Esophagus (tissue), 2 donors: ENCODE data around the gene CLASP1. TPM values are rescaled to one million over a fixed set of nuclear protein-coding genes. Genes with fewer than 3 reads are reported as not detected.
"Not testable (repeated sequence)": the region's sequence is repeated elsewhere in the genome, so short reads cannot be mapped to it uniquely, and the experiment has no call there.

Experiments used
- H3K27ac ChIP-seq, 2 donors: one replicate each; pipeline ENCODE4 v1.5.1; 2013; ENCODE audit warnings: low read depth in 2 of 2, mild to moderate bottlenecking in 2 of 2, inconsistent platforms in 1 of 2, low read length in 1 of 2, moderate library complexity in 1 of 2
- H3K27me3 ChIP-seq, 2 donors: one replicate each; pipeline ENCODE4 v1.6.1; 2013; ENCODE audit warnings: low read length in 2 of 2, control low read depth in 1 of 2, mild to moderate bottlenecking in 1 of 2; ENCODE audit not compliant: insufficient read depth in 2 of 2, control insufficient read depth in 1 of 2
- H3K36me3 ChIP-seq, 2 donors: one replicate each; pipeline ENCODE4 v1.6.1; 2013; ENCODE audit warnings: low read length in 1 of 2; ENCODE audit not compliant: control insufficient read depth in 2 of 2, insufficient read depth in 2 of 2
- H3K4me1 ChIP-seq, 2 donors: one replicate each; pipeline ENCODE4 v1.6.1; 2013; ENCODE audit warnings: low read length in 1 of 2; ENCODE audit not compliant: control insufficient read depth in 2 of 2, insufficient read depth in 2 of 2
- H3K4me3 ChIP-seq, 2 donors: one replicate each; pipeline ENCODE4 v1.5.1; 2013; ENCODE audit warnings: low read length in 2 of 2, mild to moderate bottlenecking in 2 of 2, low read depth in 1 of 2, moderate library complexity in 1 of 2
- H3K9me3 ChIP-seq, 2 donors: one replicate each; pipeline ENCODE4 v1.6.1; 2013; ENCODE audit warnings: mild to moderate bottlenecking in 2 of 2, low read depth in 1 of 2, low read length in 1 of 2, moderate library complexity in 1 of 2; ENCODE audit not compliant: control insufficient read depth in 2 of 2, insufficient read depth in 1 of 2
- WGBS, 2 donors: extraction: QIAGEN DNeasy Blood & Tissue Kit; methylation state at CpG; one replicate each; pipeline ENCODE4 v1.1.7; 2013; 5-methylcytosine and 5-hydroxymethylcytosine counted together
- polyA plus RNA-seq, 2 donors: library from polyadenylated mRNA; stranded (reverse); fragments of 200-250 nt; gene quantifications; one replicate each; pipeline ENCODE4 v1.2.3, GENCODE V29; 2013
- donor health status: healthy with polysubstance abuse.
- donor health status: Bipolar disorder and iron deficiency.

CLASP1 gene
- polyA plus RNA-seq, 2 donors: 9.1 to 9.8 TPM

DNA sequence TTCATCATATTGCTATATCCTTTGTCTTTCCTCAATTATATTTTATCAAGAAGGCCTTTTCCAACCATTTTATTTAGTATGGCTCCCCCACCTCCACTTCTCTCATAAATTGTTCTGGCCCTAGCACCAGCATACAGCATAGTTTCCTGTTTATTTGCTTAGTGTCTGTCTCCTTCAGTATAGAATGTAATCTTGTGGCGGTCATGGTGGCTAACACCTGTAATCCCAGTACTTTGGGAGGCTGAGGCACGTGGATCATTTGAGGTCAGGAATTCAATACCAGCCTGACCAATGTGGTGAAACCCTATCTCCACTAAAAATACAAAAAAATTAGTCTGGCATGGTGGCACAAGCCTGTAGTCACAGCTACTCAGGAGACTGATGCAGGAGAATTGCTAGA, 39.6 kb upstream of the CLASP1 start:
- WGBS, 2 donors: 90 to 93% methylated on average over 2 of the region's 2 CpGs
- Histone ChIP-seq H3K27me3 (no peaks in the 10 kb centered on the region), H3K9me3 (no peaks in the 10 kb centered on the region), H3K4me1 (no peaks in the 10 kb centered on the region), H3K27ac (no peak overlapping the region), H3K4me3 (no peak overlapping the region), H3K36me3 (no peaks in the 10 kb centered on the region)

DNA sequence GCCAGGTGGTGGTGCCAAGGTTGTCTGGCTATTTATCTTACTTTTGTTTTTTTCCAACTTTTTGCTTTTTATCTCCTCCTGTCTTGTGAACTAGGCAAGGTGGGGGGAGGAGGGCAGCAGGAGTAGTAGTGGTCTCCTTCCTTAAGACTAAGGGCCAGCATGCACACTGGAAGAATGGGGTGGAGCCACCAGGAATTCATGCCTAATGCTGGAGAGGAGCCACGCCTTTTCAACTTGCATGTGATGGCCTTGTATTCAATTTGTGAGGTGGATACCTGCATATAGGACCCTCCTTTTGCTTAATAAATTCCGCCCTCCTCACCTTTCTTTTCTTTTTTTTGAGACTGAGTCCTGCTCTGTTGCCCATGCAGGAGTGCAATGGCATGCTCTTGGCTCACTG, 37.6 kb upstream of the CLASP1 start:
- no peaks in the 10 kb centered on the region for H3K36me3 ChIP-seq
- no peak overlapping the region for H3K4me3 ChIP-seq
- H3K4me1 ChIP-seq: no peaks in the 10 kb centered on the region
- peaks cover 8 to 12% of the 10 kb centered on the region in 2 donors for H3K9me3 ChIP-seq
- H3K27ac ChIP-seq: no peak overlapping the region
- H3K27me3 ChIP-seq: no peaks in the 10 kb centered on the region
- WGBS, 2 donors: 97 to 98% methylated on average over 2 of the region's 2 CpGs

DNA sequence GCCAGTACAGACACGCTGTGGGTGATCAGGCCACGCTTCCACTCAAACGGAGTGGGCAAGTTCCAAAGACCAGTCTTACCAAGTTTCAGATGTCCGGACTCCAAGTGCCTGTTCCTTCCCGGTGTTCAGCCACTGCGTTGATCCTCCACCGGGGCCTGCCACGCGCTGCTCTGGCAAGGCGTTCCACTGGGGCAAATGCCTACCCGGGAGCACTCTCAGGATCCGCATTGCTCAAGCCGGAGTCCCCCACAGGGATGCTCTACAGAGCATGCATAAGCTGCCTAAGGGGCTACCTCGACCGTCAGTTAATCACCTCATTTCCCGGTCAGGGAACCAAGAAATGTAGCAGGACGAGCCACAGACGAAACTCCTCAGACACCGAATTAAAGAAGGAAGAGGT, 37.0 kb upstream of the CLASP1 start:
- no peaks in the 10 kb centered on the region for H3K4me1 ChIP-seq
- H3K27ac ChIP-seq: no peak overlapping the region
- no peak overlapping the region for H3K4me3 ChIP-seq
- H3K9me3 ChIP-seq: peaks cover 8 to 12% of the 10 kb centered on the region in 2 donors
- no peaks in the 10 kb centered on the region for H3K27me3 ChIP-seq
- no peaks in the 10 kb centered on the region for H3K36me3 ChIP-seq
- 72 to 74% methylated on average over 19 of the region's 19 CpGs for WGBS, 2 donors

DNA sequence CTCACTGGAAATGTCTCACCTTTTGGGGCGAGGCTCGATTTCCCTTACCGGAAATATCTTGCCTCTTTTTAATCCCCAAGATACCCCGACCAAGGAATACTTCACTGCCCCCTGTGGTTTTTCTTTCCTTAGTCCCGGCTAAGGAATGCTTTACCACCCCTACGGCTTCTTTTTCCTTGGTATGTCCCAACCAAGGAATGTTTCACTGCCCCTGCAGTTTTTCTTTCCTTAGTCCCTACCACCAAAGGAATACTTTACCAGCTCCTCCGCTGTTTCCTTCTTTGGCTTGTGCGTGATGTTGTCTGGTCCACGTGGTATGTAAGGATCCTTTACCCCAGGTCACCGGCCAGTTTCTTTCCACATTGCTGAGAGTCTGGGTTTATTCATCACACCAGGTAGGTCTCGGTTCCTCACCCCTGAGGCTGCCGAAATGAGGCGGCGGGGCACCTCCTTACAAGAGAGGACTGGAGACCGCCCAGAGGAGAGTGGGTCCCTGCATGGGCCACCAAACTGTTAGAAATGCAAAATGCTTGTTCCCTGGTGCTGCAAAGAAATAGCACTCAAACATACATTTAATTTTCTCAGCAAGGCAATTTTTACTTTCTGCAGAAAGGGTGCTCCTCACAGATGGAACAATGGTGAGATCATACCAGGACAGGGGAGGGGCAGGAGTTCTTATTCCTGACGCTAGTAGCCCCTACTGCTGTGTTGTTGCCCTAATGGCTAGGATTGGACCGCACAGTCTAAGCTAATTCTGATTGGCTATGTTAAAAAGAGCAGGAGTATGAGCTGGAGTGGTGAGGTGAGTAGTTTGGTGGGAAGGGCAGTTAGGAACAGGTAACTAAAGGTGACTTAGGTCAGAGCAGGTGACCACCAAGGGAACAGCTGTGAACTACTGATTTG, 33.4 kb upstream of the CLASP1 start:
- H3K4me3 ChIP-seq: no peak overlapping the region
- WGBS, 2 donors: 94 to 96% methylated on average over 17 of the region's 17 CpGs
- peaks cover 8 to 12% of the 10 kb centered on the region in 2 donors for H3K9me3 ChIP-seq
- no peaks in the 10 kb centered on the region for H3K27me3 ChIP-seq
- H3K36me3 ChIP-seq: no peaks in the 10 kb centered on the region
- no peak overlapping the region for H3K27ac ChIP-seq
- no peaks in the 10 kb centered on the region for H3K4me1 ChIP-seq

DNA sequence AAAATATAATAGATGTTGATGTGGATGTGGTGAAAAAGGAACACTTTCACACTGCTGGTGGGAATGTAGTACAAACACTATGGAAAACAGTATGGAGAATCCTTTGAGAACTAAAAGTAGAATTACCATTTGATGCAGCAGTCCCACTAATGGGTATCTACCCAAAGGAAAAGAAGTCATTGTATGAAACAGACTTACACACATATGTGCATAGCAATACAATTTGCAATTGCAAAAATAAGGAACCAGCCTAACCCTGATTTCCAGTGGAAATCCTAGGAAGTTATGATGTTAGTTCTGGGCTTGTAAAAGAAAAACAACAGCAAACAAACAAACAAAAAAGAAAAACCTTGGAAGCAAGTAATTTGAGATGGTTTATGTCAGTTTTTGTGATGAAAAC, 28.6 kb upstream of the CLASP1 start:
- Histone ChIP-seq H3K27ac (no peak overlapping the region), H3K9me3 (peaks cover 4 to 6% of the 10 kb centered on the region in 2 donors), H3K36me3 (no peaks in the 10 kb centered on the region), H3K4me1 (no peaks in the 10 kb centered on the region), H3K4me3 (no peak overlapping the region), H3K27me3 (no peaks in the 10 kb centered on the region)

DNA sequence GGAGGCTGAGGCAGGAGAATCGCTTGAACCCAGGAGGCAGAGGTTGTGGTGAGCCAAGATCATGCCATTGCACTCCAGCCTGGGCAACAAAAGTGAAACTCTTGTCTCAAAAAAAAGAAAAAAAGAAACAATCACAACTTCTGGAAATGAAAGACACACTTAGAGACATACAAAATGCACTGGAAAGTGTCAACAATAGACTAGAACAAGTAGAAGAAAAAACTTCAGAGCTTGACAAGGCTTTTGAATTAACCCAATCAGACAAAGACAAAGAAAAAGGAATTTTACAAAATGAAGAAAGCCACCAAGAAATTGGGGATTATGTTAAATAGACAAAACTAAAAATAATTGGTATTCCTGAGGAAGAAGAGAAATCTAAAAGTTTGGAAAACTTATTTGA, 22.4 kb upstream of the CLASP1 start:
- 95% methylated on average over 1 of the region's 1 CpG; no CpG with 5 or more reads in 1 of the 2 donors for WGBS, 2 donors
- not testable (repeated sequence) for H3K27me3 ChIP-seq, H3K9me3 ChIP-seq, H3K27ac ChIP-seq, H3K4me3 ChIP-seq, H3K36me3 ChIP-seq, H3K4me1 ChIP-seq

DNA sequence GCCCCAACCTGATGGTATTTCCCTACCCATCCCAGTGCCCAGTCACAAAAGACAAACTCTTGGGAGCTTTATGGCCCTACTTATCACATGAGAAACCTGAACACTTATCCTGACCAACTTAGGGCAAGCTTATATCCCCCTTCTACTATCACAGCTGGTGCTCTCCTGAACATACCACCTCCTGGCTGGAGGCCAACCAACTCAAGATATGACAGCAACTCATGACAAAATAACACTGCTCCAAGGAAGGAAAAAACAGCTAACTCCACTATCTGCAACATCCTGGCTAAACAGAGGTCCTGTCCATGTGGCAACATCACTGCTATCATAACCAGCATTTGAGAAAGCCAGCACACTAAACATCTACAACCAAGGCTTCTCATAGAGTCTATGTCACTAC, 20.9 kb upstream of the CLASP1 start:
- Histone ChIP-seq H3K9me3 (no peaks in the 10 kb centered on the region), H3K4me3 (no peak overlapping the region), H3K27me3 (no peaks in the 10 kb centered on the region), H3K4me1 (peaks cover 0 to 2% of the 10 kb centered on the region in 2 donors), H3K27ac (no peak overlapping the region), H3K36me3 (no peaks in the 10 kb centered on the region)

DNA sequence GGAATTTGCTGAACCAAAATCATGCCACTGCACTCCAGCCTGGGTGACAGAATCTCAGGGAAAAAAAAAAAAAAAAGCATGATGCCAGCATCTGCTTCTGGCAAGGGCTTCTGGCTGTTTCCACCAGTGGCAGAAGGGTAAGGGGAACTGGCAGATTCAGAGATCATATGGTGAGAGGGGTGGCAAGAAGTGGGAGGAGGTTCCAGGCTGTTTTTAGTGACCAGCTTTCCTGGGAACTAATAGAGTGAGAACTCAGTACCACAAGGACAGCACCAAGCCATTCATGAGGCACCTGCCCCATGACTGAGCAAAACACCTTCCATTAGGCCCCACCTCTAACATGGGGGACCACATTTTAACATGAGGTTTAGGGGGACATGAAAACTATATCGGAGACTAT, 18.4 kb upstream of the CLASP1 start:
- no peak overlapping the region for H3K4me3 ChIP-seq
- peaks cover 0 to 2% of the 10 kb centered on the region in 2 donors for H3K4me1 ChIP-seq
- H3K9me3 ChIP-seq: no peaks in the 10 kb centered on the region
- WGBS, 2 donors: 93 to 100% methylated on average over 1 of the region's 1 CpG
- no peak overlapping the region for H3K27ac ChIP-seq
- H3K27me3 ChIP-seq: no peaks in the 10 kb centered on the region
- no peaks in the 10 kb centered on the region for H3K36me3 ChIP-seq

DNA sequence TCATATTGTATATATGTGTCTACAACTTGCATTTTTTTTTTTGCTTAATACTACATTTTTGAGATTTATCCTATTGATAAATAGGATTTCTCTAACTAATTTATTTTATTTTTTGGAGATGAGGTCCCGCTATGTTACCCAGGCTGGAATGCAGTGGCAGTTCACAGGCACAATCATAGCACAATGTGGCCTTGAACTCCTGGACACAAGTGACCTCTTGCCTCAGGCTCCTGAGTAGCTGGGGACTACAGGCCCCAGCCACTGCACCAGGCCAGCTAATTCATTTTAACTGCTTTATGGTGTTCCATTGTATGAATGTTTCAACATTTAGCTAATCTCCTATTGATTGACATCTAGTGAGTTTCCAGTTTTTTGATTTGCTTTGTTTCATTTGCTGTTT, 16.8 kb upstream of the CLASP1 start:
- WGBS, 2 donors: 98 to 100% methylated on average over 1 of the region's 1 CpG
- H3K4me3 ChIP-seq: no peak overlapping the region
- no peaks in the 10 kb centered on the region for H3K9me3 ChIP-seq
- peaks cover 0 to 2% of the 10 kb centered on the region in 2 donors for H3K4me1 ChIP-seq
- H3K36me3 ChIP-seq: no peaks in the 10 kb centered on the region
- no peaks in the 10 kb centered on the region for H3K27me3 ChIP-seq
- H3K27ac ChIP-seq: no peak overlapping the region

DNA sequence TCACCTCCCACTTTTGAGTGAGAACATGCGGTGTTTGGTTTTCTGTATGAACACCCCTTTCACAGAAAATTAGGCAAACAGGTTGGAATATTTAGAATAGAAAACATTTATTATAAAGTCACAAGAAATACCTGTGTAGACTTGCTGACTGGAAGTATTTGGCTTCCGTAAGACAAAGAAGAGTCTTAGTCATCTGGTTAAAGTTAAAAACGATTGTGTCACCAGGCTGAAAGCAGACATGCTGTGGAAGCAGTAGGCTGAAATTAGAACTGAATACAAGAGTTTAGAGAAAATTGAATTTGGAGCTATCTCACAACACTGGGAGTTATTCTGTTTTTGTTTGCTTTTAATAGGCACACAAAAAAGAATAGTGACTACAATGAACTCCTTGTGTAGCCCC, 16.2 kb upstream of the CLASP1 start:
- WGBS, 2 donors: 42 to 66% methylated on average over 3 of the region's 3 CpGs

More for the DNA sequence above, 16.2 kb upstream of the CLASP1 start:
- H3K4me1 ChIP-seq: peaks cover 0 to 2% of the 10 kb centered on the region in 2 donors
- no peaks in the 10 kb centered on the region for H3K27me3 ChIP-seq
- H3K36me3 ChIP-seq: no peaks in the 10 kb centered on the region
- H3K27ac ChIP-seq: peak overlapping the region; percentile 67 to 77
- H3K4me3 ChIP-seq: no peak overlapping the region
- H3K9me3 ChIP-seq: no peaks in the 10 kb centered on the region
